ENCODE results near the gene MLH1. TPM values are rescaled to one million over a fixed set of nuclear protein-coding genes. Genes with fewer than 3 reads are reported as not detected.
A peak's percentile ranks its signal among the peaks of the same experiment; 100 is the strongest.
"Not testable (repeated sequence)": the region's sequence is repeated elsewhere in the genome, so short reads cannot be mapped to it uniquely, and the experiment has no call there.

Gene MLH1
- polyA plus RNA-seq, 1 experiment = 32.5 TPM

- no peak for TF ChIP-seq CTCF (IDR thresholded peaks at IDR 0.05; ENCODE audit: insufficient read depth, low read depth, low read length)
- peak; percentile 45 for DNase-seq (ENCODE audit: low read depth)
- POLR2A ChIA-PET = interaction anchor here (0.6 kb wide), 2 partner anchors 10 to 157 kb away, joined by 3 to 4 read pairs; no protein-coding TSS in a partner anchor
- peaks cover 14% of the 10 kb centered on the region for H3K36me3 ChIP-seq (ENCODE audit: control insufficient read depth, insufficient read depth, low read length)
- H3K27me3 ChIP-seq (ENCODE audit: control insufficient read depth, insufficient read depth, low read length) = no peaks in the 10 kb centered on the region
- no peak overlapping the region for H3K4me3 ChIP-seq (ENCODE audit: low read depth, low read length)
- CTCF ChIA-PET = interaction anchor here (1.2 kb wide), 1 partner anchor 14 kb away, joined by 3 read pairs; no protein-coding TSS in a partner anchor
Observed at GRCh38 chr3:37054370-37054769, 61.1 kb downstream of the MLH1 start.

- POLR2A ChIA-PET; DNase-seq (ENCODE audit: low read depth); H3K4me3 ChIP-seq (ENCODE audit: low read depth, low read length); H3K27me3 ChIP-seq (ENCODE audit: control insufficient read depth, insufficient read depth, low read length): not testable (repeated sequence)
- CTCF ChIA-PET = interaction anchor here (1.2 kb wide), 1 partner anchor 14 kb away, joined by 3 read pairs; no protein-coding TSS in a partner anchor
- H3K36me3 ChIP-seq (ENCODE audit: control insufficient read depth, insufficient read depth, low read length) = peaks cover 14% of the 10 kb centered on the region
Observed at GRCh38 chr3:37055077-37055476, 61.8 kb downstream of the MLH1 start.

- Histone ChIP-seq H3K36me3 (ENCODE audit: control insufficient read depth, insufficient read depth, low read length) (peaks cover 13% of the 10 kb centered on the region), H3K27me3 (ENCODE audit: control insufficient read depth, insufficient read depth, low read length) (no peaks in the 10 kb centered on the region), H3K4me3 (ENCODE audit: low read depth, low read length) (no peak overlapping the region)
- ChIA-PET POLR2A (no interaction called here), CTCF (no interaction called here)
- no peak for DNase-seq (ENCODE audit: low read depth)
- no peak for TF ChIP-seq CTCF (IDR thresholded peaks at IDR 0.05; ENCODE audit: insufficient read depth, low read depth, low read length)
Observed at GRCh38 chr3:37056826-37057225, 63.5 kb downstream of the MLH1 start.

GRCh38 chr3:37058117-37058516, 64.8 kb downstream of the MLH1 start:
- peaks cover 10% of the 10 kb centered on the region for H3K36me3 ChIP-seq (ENCODE audit: control insufficient read depth, insufficient read depth, low read length)
- H3K4me3 ChIP-seq (ENCODE audit: low read depth, low read length) = no peak overlapping the region
- POLR2A ChIA-PET = no interaction called here

GRCh38 chr3:37064747-37065146, 71.4 kb downstream of the MLH1 start:
- no peaks in the 10 kb centered on the region for H3K27me3 ChIP-seq (ENCODE audit: control insufficient read depth, insufficient read depth, low read length)
- CTCF ChIA-PET = no interaction called here
- POLR2A ChIA-PET = no interaction called here
- no peak overlapping the region for H3K4me3 ChIP-seq (ENCODE audit: low read depth, low read length)
- no peak for DNase-seq (ENCODE audit: low read depth)
- peaks cover 11% of the 10 kb centered on the region for H3K36me3 ChIP-seq (ENCODE audit: control insufficient read depth, insufficient read depth, low read length)
- TF ChIP-seq CTCF (IDR thresholded peaks at IDR 0.05; ENCODE audit: insufficient read depth, low read depth, low read length) = no peak

More at GRCh38 chr3:37058117-37058516, 64.8 kb downstream of the MLH1 start:
- no peaks in the 10 kb centered on the region for H3K27me3 ChIP-seq (ENCODE audit: control insufficient read depth, insufficient read depth, low read length)
- CTCF ChIA-PET = no interaction called here
- no peak for DNase-seq (ENCODE audit: low read depth)
- no peak for TF ChIP-seq CTCF (IDR thresholded peaks at IDR 0.05; ENCODE audit: insufficient read depth, low read depth, low read length)

- Histone ChIP-seq H3K27me3 (ENCODE audit: control insufficient read depth, insufficient read depth, low read length) (no peaks in the 10 kb centered on the region), H3K36me3 (ENCODE audit: control insufficient read depth, insufficient read depth, low read length) (peaks cover 9% of the 10 kb centered on the region), H3K4me3 (ENCODE audit: low read depth, low read length) (no peak overlapping the region)
- POLR2A ChIA-PET = no interaction called here
- TF ChIP-seq CTCF (IDR thresholded peaks at IDR 0.05; ENCODE audit: insufficient read depth, low read depth, low read length) = no peak
- CTCF ChIA-PET = no interaction called here
- no peak for DNase-seq (ENCODE audit: low read depth)
Observed at GRCh38 chr3:37067577-37067976, 74.3 kb downstream of the MLH1 start.

All from BJ (cell line).